H7 (cell line): ENCODE results near the gene PATJ. TPM values are rescaled to one million over a fixed set of nuclear protein-coding genes. Genes with fewer than 3 reads are reported as not detected.
"Not testable (repeated sequence)": the region's sequence is repeated elsewhere in the genome, so short reads cannot be mapped to it uniquely, and the experiment has no call there.

Source experiments
- DNase-seq: peaks from one replicate; pipeline ENCODE4 v3.0.0; 2012
- H3K27me3 ChIP-seq: 2 replicates; pipeline ENCODE4 v1.6.0; 2011; ENCODE audit warnings: mild to moderate bottlenecking, low read length; ENCODE audit not compliant: control insufficient read depth, insufficient read depth
- H3K36me3 ChIP-seq: replicated peaks from 2 replicates; pipeline ENCODE4 v1.5.1; 2011; ENCODE audit warnings: low read length; ENCODE audit not compliant: control insufficient read depth, insufficient read depth
- H3K4me3 ChIP-seq: 2 replicates; pipeline ENCODE4 v1.5.1; 2011; ENCODE audit warnings: low read depth, mild to moderate bottlenecking, control low read depth, low read length, moderate library complexity; ENCODE audit not compliant: insufficient read depth
- total RNA-seq: library from RNA; depleted of rRNA; stranded (reverse); fragments of >200 nt; shearing (Covaris generic); gene quantifications from 2 replicates; pipeline ENCODE4 v1.2.3, GENCODE V29; 2014

PATJ gene
- total RNA-seq, 1 experiment from 2014 or later: 15.8 TPM

DNA sequence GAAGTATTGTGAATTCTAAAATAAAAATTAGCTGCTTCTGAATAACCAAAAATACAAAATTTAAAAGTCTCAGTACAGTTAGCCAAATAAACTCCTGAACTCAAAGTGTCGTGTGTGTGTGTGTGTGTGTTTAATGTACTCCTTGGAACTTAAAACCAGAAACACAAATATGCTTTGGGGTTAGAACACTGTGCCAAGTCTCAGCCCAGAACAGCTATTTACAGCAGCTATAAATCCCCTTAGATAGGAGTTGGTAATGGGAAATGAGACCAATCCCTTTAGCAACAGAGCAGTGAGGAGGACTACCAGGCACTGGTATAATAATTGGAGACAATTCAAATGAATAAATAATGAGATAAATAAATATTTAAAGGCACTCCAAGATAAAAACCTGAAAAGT lies 83.1 kb downstream of the PATJ start:
- Histone ChIP-seq H3K4me3 (no peak overlapping the region), H3K27me3 (no peaks in the 10 kb centered on the region), H3K36me3 (peaks cover 11% of the 10 kb centered on the region)
- DNase-seq: no peak

DNA sequence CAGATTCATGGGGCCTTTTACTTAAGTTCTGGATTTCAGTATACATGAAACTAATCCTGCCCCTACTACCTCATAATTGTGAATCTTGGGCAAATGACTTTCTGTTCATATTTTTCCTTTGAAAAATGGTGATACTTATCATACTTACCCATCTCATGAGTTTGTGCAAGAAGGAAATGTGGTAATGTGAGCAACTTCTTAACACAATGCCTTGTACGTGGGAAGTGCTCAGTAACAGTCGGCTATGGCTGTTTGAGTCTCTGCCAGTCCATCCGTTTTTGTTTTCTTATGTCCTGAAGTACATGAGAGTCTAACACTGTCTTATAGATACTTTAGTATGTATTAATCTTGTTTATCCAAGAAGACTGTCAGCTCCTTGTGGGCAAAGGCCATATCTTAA lies 86.5 kb downstream of the PATJ start:
- Histone ChIP-seq H3K27me3 (no peaks in the 10 kb centered on the region), H3K36me3 (peaks cover 7% of the 10 kb centered on the region), H3K4me3 (no peak overlapping the region)
- no peak for DNase-seq

DNA sequence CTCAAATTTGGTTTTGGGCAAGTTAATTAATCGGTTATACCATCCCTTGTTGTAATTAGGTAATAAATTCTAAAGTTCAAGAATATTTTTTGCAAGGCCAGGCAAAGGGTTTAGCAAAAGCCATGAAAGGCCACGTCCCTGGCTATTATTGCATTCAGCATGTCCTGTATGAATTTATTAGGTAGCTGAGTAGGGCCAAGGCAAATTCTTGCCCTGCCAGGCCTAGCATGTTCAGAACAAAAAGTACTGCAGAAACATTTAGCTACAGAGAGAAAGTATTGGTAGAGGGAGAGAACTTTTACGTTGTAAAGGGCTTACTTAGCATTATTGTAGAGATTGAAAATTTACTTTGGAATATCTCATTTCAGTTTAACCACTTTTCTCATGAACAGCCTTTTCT lies 94.4 kb downstream of the PATJ start:
- Histone ChIP-seq H3K36me3 (peaks cover 1% of the 10 kb centered on the region; the same call in 1 of the 2 replicates), H3K4me3 (no peak overlapping the region), H3K27me3 (no peaks in the 10 kb centered on the region)
- DNase-seq: no peak

DNA sequence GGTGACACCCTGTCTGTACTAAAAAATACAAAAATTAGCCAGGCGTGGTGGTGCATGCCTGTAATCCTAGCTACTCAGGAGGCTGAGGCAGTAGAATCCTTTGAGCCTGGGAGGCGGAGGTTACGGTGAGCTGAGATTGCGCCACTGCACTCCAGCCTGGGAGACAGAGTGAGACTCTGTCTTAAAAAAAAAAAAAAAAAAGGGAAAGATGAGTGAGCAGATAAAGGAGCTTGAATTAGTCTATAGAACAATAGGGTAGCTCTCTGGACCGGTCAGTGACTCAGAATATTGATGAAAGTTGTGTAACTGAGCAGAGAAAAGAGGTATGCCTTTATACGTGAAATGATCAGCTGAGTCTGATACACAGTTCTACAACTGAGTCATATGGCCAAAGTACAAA lies 95.3 kb downstream of the PATJ start:
- not testable (repeated sequence) for H3K27me3 ChIP-seq, H3K4me3 ChIP-seq, DNase-seq, H3K36me3 ChIP-seq

DNA sequence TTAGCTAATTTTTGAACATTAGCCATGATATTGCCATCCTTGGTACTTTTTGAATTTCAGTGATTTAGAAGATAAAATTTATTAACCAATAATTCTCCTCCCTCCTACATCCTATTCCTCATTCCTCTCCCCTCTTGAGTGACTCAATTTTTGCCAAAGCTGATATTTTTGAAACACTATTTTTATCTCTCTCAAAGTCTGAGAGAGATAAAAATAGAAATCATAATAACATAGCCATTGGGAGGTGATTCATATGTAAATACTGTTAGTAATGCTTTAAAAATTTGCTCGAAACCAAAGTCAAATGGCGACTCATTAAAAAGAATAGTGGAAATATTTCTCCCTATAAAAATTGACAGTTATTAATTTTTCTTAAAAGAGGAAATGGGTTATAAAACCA lies 97.4 kb downstream of the PATJ start:
- Histone ChIP-seq H3K4me3 (no peak overlapping the region), H3K36me3 (no peaks in the 10 kb centered on the region), H3K27me3 (no peaks in the 10 kb centered on the region)
- DNase-seq: no peak

DNA sequence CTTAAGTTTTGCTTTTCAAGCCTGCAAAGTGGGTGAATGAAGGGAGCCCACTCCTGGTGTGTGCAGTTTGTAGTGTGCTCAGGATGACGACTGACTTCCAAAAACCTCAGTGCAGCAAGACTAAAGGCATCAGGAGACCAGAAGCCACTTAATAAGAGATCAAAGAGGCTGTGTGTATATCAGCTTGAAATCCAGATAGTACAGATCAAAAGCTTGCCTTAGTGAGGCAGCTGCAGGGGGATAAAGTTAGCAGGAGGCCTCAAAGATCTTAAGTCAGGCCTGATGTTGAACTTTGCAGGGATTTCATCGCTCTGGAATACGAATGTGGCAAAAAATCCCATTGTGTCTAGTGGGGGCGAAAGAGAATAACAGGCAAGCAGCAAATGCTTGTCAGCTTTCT lies 99.8 kb downstream of the PATJ start:
- H3K4me3 ChIP-seq: no peak overlapping the region
- DNase-seq: no peak
- no peaks in the 10 kb centered on the region for H3K36me3 ChIP-seq
- no peaks in the 10 kb centered on the region for H3K27me3 ChIP-seq

DNA sequence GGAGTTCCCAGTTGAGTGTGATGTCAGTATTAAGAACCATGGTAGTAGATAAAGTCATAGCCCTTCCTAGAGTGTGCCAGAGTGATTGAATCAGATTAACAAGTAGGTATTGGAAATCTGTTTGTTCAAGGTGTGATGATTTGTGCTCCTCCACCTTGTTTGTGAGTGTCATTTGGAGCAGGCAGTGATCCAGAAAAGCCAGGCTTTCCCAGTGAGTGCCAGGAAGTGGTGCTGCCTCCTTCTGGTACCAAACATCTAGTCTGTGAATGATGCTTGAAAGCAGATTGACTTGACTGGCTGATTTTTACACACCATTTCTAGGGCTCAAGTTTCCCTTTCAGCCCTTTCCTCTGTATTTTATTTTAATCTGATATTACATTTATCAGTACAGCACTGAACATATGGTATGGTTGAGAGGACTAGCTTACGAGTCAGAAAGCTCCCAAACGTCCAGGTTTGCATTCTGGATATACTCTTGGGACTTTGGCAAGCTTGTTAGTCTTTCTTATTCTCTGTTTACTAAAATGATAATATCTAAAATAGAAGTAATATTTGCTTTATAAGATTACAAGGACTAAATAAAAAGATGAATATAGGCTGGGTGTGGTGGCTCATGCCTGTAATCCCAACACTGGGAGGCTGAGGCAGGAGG lies 100.7 kb downstream of the PATJ start:
- no peaks in the 10 kb centered on the region for H3K27me3 ChIP-seq
- DNase-seq: no peak
- H3K4me3 ChIP-seq: no peak overlapping the region
- H3K36me3 ChIP-seq: no peaks in the 10 kb centered on the region

DNA sequence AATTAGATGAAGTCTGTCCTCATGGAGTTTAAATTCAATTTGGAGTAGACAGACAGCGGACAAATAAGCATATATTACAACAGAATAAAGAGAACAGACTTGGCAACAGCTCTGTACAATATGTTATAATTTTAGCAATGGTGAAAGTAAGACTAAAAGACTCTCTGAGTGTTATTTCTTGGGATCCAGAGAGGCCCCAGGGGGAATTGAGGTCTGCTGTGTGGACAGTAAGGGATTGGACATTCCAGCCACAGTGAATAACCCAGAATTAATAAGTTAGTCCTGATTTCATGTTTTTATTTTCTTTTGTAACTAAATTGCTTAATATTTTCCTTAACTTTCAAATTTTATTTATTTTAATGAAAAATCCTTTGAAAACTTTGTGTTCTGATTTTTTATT lies 101.7 kb downstream of the PATJ start:
- Histone ChIP-seq H3K27me3 (no peaks in the 10 kb centered on the region), H3K4me3 (no peak overlapping the region), H3K36me3 (no peaks in the 10 kb centered on the region)
- no peak for DNase-seq

DNA sequence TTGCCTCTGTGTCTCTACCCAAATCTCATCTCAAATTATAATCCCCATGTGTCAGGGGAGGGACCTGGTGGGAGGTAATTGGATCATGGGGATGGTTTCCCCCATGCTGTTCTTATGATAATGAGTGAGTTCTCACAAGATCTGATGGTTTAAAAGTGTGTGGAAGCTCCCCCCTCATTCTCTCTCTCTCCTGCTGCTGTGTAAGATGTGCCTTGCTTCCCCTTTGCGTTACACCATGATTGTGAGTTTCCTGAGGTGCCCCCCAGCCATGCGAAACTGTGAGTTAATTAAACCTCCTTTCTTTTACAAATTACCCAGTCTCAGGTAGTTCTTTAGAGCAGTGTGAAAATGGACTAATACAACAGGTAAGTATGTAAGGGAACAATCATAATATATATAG lies 102.4 kb downstream of the PATJ start:
- H3K36me3 ChIP-seq, DNase-seq, H3K27me3 ChIP-seq, H3K4me3 ChIP-seq: not testable (repeated sequence)

DNA sequence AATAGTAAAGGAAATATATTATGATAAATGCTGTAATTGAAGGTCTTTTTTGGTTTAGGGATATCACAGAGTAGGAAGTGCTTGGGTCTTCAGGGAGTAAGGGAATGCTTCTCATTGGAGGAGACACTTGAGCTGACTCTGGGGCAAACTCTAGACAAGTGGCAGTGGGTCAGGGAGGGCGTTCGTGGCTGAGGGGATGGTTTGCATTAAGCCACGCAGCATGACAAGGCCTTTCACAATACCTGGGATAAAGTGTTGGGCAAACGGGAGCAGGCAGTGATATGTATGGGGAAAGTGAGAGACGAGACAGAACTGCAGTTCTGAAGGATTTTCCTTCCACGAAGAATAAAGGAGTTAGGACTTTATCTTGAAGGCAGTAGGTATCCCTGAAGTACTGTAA lies 109.0 kb downstream of the PATJ start:
- H3K36me3 ChIP-seq: peaks cover 2% of the 10 kb centered on the region; the same call in 1 of the 2 replicates
- no peaks in the 10 kb centered on the region for H3K27me3 ChIP-seq
- DNase-seq: no peak
- no peak overlapping the region for H3K4me3 ChIP-seq

DNA sequence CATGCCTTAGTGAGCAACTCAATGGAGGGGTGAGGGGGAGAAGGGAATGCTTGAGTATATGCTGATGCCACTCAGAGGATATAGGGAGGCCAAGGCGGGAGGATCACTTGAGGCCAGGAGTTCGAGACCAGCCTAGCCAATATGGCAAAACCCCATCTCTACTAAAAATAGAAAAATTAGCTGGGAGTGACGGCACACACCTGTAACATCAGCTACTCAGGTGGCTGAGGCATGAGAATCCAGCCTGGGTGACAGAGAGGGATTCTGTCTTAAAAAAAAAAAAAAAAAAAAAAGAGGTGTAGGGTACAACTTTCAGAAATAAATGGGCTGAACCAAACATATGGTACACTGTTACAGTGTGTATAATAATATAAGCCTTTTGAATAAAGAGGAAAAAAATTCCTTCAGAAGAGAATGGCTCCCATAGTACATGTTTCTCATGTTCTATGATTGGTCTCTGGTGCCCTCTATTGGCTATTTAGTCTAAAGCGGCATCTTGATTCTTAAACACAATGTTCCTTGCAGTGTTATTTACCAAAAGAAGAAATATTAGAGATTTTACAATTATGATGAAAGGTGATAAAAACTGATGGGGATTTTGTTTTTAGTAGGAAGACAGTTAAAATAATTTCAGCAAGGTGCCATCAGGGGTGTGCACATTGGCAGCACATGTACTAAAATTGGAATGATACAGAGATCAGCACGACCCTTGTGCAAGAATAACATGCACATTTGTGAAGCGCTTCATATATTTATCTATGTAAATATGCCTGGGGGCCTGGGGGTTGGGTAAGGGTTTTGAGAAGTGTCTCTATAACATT lies 109.8 kb downstream of the PATJ start:
- Histone ChIP-seq H3K27me3 (no peaks in the 10 kb centered on the region), H3K4me3 (no peak overlapping the region), H3K36me3 (peaks cover 4% of the 10 kb centered on the region; the same call in 1 of the 2 replicates)
- peak; percentile 10 for DNase-seq

DNA sequence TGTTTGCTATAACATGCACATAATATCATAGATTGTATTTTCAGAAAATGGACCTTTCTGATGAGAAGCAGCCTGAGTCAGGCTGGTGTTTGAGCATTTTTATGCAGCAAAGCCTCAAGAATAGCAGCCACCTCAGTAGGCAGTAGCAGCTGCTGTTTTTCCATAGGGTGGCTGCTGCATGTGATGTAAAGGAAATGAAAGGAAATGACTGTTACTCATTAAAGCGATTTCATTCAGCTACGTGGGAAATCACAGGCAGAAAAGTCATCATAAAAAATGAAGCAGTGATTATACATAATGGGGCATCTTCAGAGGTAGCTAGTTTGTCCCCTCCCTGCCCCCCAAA lies 110.4 kb downstream of the PATJ start:
- Histone ChIP-seq H3K36me3 (peaks cover 5% of the 10 kb centered on the region; the same call in 1 of the 2 replicates), H3K4me3 (no peak overlapping the region), H3K27me3 (no peaks in the 10 kb centered on the region)
- DNase-seq: no peak

DNA sequence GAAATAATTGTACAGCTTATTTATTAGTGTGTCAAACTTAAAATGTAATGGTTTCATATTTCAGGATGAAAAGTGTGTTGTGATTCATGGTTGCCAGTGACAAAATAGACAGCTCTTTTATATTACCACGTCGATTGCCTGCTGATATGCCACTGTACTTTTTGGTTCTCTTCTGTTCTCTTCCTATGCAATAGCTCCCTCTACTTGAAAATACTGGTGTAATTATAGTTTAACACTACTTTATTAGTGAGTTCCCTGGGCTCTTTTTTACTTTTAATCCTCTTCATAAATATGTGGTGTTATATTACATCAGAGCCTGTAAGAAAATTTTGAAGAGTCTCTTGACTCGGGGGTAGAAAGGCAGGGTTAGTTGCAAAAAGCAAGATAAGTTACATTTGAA lies 111.3 kb downstream of the PATJ start:
- Histone ChIP-seq H3K27me3 (no peaks in the 10 kb centered on the region), H3K4me3 (no peak overlapping the region), H3K36me3 (peaks cover 5% of the 10 kb centered on the region)
- no peak for DNase-seq

DNA sequence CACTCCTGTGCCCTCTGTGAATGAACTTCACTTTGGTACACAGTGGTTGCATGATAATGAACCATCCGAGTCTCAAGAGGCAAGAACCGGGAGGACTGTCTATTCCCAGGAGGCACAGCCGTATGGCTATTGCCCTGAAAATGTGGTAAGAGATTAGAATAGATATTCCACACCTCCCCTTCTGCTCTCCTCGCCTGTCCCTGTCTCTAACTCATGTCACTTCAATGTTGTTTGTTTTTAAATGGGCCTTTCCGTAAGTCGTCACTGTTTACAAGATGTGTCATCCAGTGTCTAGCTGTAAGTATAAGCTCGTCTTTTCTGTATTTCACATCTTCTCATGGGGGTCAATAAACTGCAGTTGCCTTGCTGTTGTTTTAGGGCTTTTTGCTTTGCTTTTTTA lies 122.2 kb downstream of the PATJ start:
- H3K4me3 ChIP-seq: no peak overlapping the region
- peaks cover 5% of the 10 kb centered on the region for H3K36me3 ChIP-seq
- DNase-seq: no peak
- H3K27me3 ChIP-seq: no peaks in the 10 kb centered on the region

DNA sequence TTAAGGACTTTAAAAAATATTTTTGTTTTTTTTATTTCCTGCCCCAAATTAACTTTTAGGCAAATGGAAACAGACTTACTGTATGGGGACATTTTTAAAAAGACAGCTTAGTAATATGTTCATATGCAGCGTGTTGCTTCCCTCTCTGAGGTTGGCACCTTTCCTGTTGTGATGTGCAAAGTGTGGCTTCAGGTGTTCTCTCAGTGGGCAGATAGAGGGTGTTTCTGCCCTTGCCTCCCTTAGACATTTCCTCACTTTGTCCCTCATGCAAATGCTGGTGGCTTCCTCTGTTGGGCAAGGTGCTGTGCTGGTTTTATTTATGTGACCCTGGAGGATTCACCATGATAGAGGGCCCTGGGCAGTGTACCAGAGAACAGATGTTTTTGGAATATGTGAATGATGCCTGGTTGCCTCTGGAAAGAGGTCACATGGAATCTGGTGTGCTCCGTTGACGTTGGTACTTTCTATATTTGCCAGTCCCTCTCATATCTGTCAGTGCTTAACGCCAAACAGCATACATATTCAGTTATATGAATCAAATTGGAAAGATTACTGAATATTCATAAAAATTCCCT lies 123.5 kb downstream of the PATJ start:
- Histone ChIP-seq H3K27me3 (no peaks in the 10 kb centered on the region), H3K4me3 (no peak overlapping the region), H3K36me3 (peaks cover 3% of the 10 kb centered on the region)
- DNase-seq: no peak
